Activated T-helper 1 cell treated with anti-CD3 and anti-CD28 coated beads, Interleukin-12 subunit alpha, Interleukin-12 subunit beta, Interleukin-2, Interleukin-4 antibody, amounts not matched to agents 30 ng/mL and 10 ng/mL and 1 ng/mL, durations not matched to agents 14 hours and 24 hours and 36 hours (primary cell): ENCODE data around the gene ACSF3. TPM values are rescaled to one million over a fixed set of nuclear protein-coding genes. Genes with fewer than 3 reads are reported as not detected.
A peak's percentile ranks its signal among the peaks of the same experiment; 100 is the strongest.

Experiments used
- DNase-seq: peaks from one replicate; pipeline ENCODE4 v3.0.0; 2021; ENCODE audit warnings: low spot score
- H3K27ac Mint-ChIP-seq: one replicate; pipeline ENCODE4 v1.8.0; 2021; ENCODE audit warnings: mild to moderate bottlenecking, mixed read lengths
- H3K27me3 Mint-ChIP-seq: one replicate; pipeline ENCODE4 v1.8.0; 2022; ENCODE audit warnings: mild to moderate bottlenecking, moderate library complexity, mixed read lengths; ENCODE audit not compliant: insufficient read depth
- H3K36me3 Mint-ChIP-seq: one replicate; pipeline ENCODE4 v1.8.0; 2021; ENCODE audit warnings: low read depth, mixed read lengths
- H3K4me1 Mint-ChIP-seq: one replicate; pipeline ENCODE4 v1.8.0; 2021; ENCODE audit warnings: low read depth, mixed read lengths
- H3K4me3 Mint-ChIP-seq: one replicate; pipeline ENCODE4 v1.8.0; 2021; ENCODE audit warnings: mild to moderate bottlenecking, moderate library complexity, mixed read lengths
- H3K9me3 Mint-ChIP-seq: one replicate; pipeline ENCODE4 v1.8.0; 2021; ENCODE audit warnings: mixed read lengths
- intact Hi-C: fragments of 100-400 bp; cut with micrococcal nuclease; formaldehyde crosslinking; loops from one replicate; pipeline ENCODE4 v1.15.1; 2024
- total RNA-seq: library from RNA; stranded (reverse); gene quantifications from 2 replicates; pipeline ENCODE4 v1.2.3, GENCODE V29; 2022

The ACSF3 gene
- total RNA-seq, 1 donor from 2014 or later: 37.0 TPM

DNA sequence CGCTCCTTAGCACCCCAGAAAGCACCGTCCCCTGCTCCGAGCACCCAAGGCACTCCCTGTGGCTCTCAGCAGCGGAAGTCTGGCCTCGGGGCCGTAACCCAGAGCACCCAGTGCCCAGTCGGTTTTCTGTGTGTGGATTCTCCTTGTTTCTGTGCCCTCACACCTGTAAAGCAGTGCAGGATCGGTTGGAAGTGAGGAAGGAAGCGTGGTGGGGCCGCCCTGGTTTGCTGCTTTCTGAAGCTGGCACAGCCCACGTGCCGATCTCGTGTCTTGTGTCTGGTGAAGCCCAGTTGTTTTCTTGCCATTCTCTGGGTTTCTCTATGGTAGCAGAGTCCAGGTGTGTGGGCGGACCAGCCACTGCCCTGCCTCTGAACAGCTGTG lies 3.7 kb downstream of the ACSF3 start:
- Mint-ChIP-seq H3K36me3 (peaks cover 31% of the 10 kb centered on the region), H3K4me1 (peaks cover 74% of the 10 kb centered on the region), H3K27me3 (no peaks in the 10 kb centered on the region), H3K27ac (peak overlapping the region; percentile 98), H3K4me3 (peak overlapping the region; percentile 99), H3K9me3 (no peaks in the 10 kb centered on the region)
- intact Hi-C loops: loop anchor here (1.0 to 5.0 kb wide), 7 partner anchors 18 to 390 kb away; partner anchors contain the start of genes CTU2, GALNS, RNF166 and TRAPPC2L
- no peak for DNase-seq

GRCh38 chr16:89098767-89099430 lies 5.2 kb downstream of the ACSF3 start:
- peak overlapping the region; percentile 99 for H3K4me3 Mint-ChIP-seq
- H3K4me1 Mint-ChIP-seq: peaks cover 74% of the 10 kb centered on the region
- intact Hi-C loops: loop anchor here (5.0 kb wide), 4 partner anchors 118 to 392 kb away; partner anchors contain the start of genes CTU2, GALNS, RNF166 and TRAPPC2L
- peak overlapping the region; percentile 98 for H3K27ac Mint-ChIP-seq
- no peaks in the 10 kb centered on the region for H3K27me3 Mint-ChIP-seq
- H3K9me3 Mint-ChIP-seq: no peaks in the 10 kb centered on the region
- peaks cover 42% of the 10 kb centered on the region for H3K36me3 Mint-ChIP-seq
- DNase-seq: no peak

DNA sequence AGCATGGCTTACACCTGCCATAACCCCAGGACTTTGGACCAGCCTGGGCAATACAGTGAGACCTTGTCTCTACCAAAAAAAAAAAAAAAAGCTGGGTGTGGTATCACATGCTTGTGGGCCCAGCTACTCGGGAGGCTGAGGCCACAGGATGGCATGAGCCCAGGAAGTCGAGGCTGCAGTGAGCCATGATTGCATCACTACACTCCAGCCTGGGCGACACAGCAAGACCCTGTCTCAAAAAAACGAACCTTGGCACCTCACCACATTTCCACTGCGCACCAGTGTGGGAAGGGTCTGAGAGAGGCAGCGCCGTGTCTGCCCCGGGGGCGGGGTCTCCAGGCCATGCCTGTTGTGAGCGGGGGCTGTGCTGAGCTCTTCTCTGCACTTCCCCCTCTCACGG lies 6.3 kb downstream of the ACSF3 start:
- DNase-seq: no peak
- H3K36me3 Mint-ChIP-seq: peaks cover 41% of the 10 kb centered on the region
- H3K27me3 Mint-ChIP-seq: no peaks in the 10 kb centered on the region
- intact Hi-C loops: loop anchor here (5.0 kb wide), 4 partner anchors 117 to 393 kb away; partner anchors contain the start of genes CTU2, GALNS, RNF166 and TRAPPC2L
- H3K9me3 Mint-ChIP-seq: no peaks in the 10 kb centered on the region
- peak overlapping the region; percentile 73 for H3K27ac Mint-ChIP-seq
- peak overlapping the region; percentile 56 for H3K4me3 Mint-ChIP-seq
- H3K4me1 Mint-ChIP-seq: peaks cover 66% of the 10 kb centered on the region

DNA sequence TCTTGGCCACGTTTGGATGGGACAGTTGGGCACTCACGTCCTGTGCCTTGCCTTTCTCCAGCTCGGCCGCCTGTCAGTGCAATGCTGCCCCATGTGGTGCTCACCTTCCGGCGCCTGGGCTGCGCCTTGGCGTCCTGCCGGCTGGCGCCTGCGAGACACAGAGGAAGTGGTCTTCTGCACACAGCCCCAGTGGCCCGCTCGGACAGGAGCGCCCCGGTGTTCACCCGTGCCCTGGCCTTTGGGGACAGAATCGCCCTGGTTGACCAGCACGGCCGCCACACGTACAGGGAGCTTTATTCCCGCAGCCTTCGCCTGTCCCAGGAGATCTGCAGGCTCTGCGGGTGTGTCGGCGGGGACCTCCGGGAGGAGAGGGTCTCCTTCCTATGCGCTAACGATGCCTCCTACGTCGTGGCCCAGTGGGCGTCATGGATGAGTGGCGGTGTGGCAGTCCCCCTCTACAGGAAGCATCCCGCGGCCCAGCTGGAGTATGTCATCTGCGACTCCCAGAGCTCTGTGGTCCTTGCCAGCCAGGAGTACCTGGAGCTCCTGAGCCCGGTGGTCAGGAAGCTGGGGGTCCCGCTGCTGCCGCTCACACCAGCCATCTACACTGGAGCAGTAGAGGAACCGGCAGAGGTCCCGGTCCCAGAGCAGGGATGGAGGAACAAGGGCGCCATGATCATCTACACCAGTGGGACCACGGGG lies 7.1 kb downstream of the ACSF3 start:
- no peak overlapping the region for H3K4me3 Mint-ChIP-seq
- DNase-seq: no peak
- no peak overlapping the region for H3K27ac Mint-ChIP-seq
- H3K9me3 Mint-ChIP-seq: no peaks in the 10 kb centered on the region
- H3K36me3 Mint-ChIP-seq: peaks cover 48% of the 10 kb centered on the region
- no peaks in the 10 kb centered on the region for H3K27me3 Mint-ChIP-seq
- H3K4me1 Mint-ChIP-seq: peaks cover 57% of the 10 kb centered on the region
- intact Hi-C loops: no loop called here

DNA sequence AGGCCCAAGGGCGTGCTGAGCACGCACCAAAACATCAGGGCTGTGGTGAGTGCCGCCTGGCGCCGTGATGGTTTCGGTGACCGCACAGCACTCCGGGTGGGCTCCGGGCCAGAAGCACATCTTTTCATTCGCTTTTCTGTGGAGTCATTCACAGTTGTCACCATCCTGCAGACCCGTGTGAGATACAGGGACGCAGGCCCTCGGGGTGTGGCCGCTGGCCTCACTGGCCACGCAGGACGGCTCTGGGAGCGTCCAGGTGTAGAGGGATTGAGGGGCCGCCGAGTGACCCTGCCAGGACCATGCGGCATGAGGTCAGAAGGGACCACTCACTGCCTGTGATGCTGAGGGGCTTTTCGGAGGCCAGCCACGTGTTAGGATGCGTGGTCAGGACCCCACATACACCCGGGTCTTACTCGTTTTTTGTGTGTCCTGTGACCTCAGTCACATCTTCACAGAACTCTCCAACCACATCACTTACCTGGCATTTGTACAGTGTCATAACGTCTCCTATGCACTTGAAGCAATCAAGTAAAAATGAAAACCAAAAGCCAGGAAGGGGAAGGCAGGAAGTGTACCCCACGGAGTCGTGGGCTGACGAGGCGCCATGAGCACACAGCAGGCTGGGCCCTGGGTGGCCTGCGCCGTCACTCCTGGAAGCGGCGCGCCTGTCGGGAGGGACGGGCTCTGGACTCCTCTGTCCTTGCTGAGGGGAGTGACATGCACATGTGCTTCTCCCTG lies 7.8 kb downstream of the ACSF3 start:
- intact Hi-C loops: no loop called here
- Mint-ChIP-seq H3K4me3 (peak overlapping the region; percentile 6), H3K36me3 (peaks cover 46% of the 10 kb centered on the region), H3K4me1 (peaks cover 50% of the 10 kb centered on the region), H3K9me3 (no peaks in the 10 kb centered on the region), H3K27ac (peak overlapping the region; percentile 31), H3K27me3 (no peaks in the 10 kb centered on the region)
- no peak for DNase-seq

DNA sequence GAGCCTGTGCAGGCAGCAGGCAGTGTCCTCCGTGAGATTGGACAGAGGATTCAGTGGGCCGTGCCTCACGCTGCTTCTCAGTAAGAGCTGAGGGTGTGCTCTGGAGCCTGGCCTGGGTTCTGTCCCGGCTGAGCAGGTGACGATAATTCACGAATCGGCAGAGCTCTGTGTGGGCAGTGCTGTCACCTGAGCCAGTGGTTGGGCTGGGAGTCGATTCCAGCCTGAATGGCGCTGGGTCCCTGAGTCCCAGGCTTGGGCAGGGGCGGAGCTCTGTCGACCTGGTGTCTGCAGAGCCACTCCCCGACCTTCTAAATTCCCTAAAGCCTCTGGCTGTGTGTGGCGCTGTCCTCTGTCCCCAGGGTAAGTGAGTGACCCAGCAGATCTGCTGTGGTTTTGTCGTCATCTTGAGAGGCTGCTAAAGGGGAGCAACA lies 8.4 kb downstream of the ACSF3 start:
- Mint-ChIP-seq H3K27ac (peak overlapping the region; percentile 31), H3K9me3 (no peaks in the 10 kb centered on the region), H3K36me3 (peaks cover 43% of the 10 kb centered on the region), H3K4me3 (no peak overlapping the region), H3K27me3 (no peaks in the 10 kb centered on the region), H3K4me1 (peaks cover 44% of the 10 kb centered on the region)
- no peak for DNase-seq
- intact Hi-C loops: no loop called here

GRCh38 chr16:89102481-89103073 lies 8.9 kb downstream of the ACSF3 start:
- intact Hi-C loops: no loop called here
- H3K27ac Mint-ChIP-seq: no peak overlapping the region
- no peak for DNase-seq
- peaks cover 46% of the 10 kb centered on the region for H3K36me3 Mint-ChIP-seq
- H3K4me3 Mint-ChIP-seq: no peak overlapping the region
- no peaks in the 10 kb centered on the region for H3K27me3 Mint-ChIP-seq
- H3K9me3 Mint-ChIP-seq: no peaks in the 10 kb centered on the region
- H3K4me1 Mint-ChIP-seq: peaks cover 39% of the 10 kb centered on the region

- H3K36me3 Mint-ChIP-seq: peaks cover 48% of the 10 kb centered on the region
- no peak overlapping the region for H3K4me3 Mint-ChIP-seq
- H3K4me1 Mint-ChIP-seq: peaks cover 33% of the 10 kb centered on the region
- intact Hi-C loops: no loop called here
- no peak overlapping the region for H3K27ac Mint-ChIP-seq
- H3K27me3 Mint-ChIP-seq: no peaks in the 10 kb centered on the region
- no peak for DNase-seq
- no peaks in the 10 kb centered on the region for H3K9me3 Mint-ChIP-seq
Observed at GRCh38 chr16:89103156-89103555, 9.5 kb downstream of the ACSF3 start.

GRCh38 chr16:89103781-89104180 lies 10.1 kb downstream of the ACSF3 start:
- intact Hi-C loops: no loop called here
- H3K4me1 Mint-ChIP-seq: peaks cover 27% of the 10 kb centered on the region

GRCh38 chr16:89104303-89104702 lies 10.7 kb downstream of the ACSF3 start:
- Mint-ChIP-seq H3K4me1 (peaks cover 23% of the 10 kb centered on the region), H3K4me3 (no peak overlapping the region), H3K36me3 (peaks cover 52% of the 10 kb centered on the region), H3K27me3 (no peaks in the 10 kb centered on the region), H3K9me3 (no peaks in the 10 kb centered on the region), H3K27ac (no peak overlapping the region)
- intact Hi-C loops: no loop called here
- DNase-seq: no peak

More at GRCh38 chr16:89103781-89104180, 10.1 kb downstream of the ACSF3 start:
- Mint-ChIP-seq H3K9me3 (no peaks in the 10 kb centered on the region), H3K36me3 (peaks cover 54% of the 10 kb centered on the region), H3K27ac (no peak overlapping the region), H3K27me3 (no peaks in the 10 kb centered on the region), H3K4me3 (no peak overlapping the region)
- DNase-seq: no peak

DNA sequence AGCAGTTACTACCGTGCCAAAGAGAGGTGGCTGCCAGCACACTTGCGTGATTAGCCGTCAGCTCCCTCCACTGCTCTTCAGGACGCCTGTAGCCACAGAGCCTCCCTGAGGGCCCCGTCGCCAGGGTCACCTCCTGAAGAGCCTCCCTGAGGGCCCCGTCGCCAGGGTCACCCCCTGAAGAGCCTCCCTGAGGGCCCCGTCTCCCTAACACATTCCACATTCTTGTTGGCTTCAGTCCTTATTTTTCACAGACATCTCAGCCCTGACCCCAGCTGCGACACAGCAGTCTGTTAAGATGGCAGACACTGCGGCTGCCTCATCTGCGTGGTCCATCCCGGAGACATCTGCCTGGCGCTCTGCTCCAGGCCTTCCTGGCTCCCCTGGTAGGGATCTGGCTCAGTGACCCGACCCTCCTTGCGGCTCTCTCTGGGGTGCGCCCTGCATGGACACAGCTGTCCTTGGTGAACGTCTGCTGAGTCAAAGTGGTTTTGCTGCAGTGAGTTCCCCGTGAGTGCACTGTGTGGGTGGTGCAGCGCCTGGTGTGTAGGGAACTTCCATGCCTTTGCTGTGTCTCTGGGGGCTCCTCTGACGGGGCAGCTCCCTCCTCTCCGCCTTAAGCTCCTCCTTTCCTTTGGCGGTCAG lies 11.4 kb downstream of the ACSF3 start:
- no peak for DNase-seq
- Mint-ChIP-seq H3K27me3 (peaks cover 2% of the 10 kb centered on the region), H3K27ac (no peak overlapping the region), H3K36me3 (peaks cover 52% of the 10 kb centered on the region), H3K4me3 (no peak overlapping the region), H3K4me1 (peaks cover 15% of the 10 kb centered on the region), H3K9me3 (no peaks in the 10 kb centered on the region)
- intact Hi-C loops: no loop called here

DNA sequence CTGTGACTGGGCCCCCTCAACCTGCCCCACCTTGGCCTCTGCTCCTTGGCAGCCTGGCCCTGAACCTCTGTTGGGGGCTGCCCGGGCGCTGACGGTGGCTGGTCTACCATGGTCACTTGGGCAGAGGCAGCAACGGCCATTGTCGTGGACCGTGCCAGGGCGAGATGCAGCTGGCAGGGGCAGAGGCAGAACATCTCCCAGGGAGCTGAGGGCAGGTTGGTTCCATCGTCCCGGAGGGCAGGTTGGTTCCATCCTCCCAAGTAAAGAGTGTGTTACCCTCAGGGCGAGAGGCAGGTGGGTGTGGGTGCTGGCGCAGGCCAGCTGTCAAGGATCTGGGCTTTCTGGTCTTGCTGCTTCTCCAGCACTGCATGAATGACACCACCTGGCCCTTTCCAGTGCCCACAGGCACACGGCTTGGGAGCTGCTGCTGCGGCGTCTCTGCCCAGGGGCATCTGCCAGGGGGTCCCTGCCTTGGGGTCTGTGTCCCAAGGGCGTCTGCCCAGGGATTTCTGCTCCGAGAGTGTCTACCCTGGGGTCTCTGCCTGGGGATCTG lies 12.0 kb downstream of the ACSF3 start:
- H3K27me3 Mint-ChIP-seq: peaks cover 2% of the 10 kb centered on the region
- intact Hi-C loops: no loop called here
- no peak overlapping the region for H3K27ac Mint-ChIP-seq
- no peak overlapping the region for H3K4me3 Mint-ChIP-seq
- peaks cover 11% of the 10 kb centered on the region for H3K4me1 Mint-ChIP-seq
- peaks cover 52% of the 10 kb centered on the region for H3K36me3 Mint-ChIP-seq
- no peaks in the 10 kb centered on the region for H3K9me3 Mint-ChIP-seq
- no peak for DNase-seq
